ENCODE measurements around the gene OVOL1. TPM values are rescaled to one million over a fixed set of nuclear protein-coding genes. Genes with fewer than 3 reads are reported as not detected.

Gene OVOL1
- total RNA-seq, 6 donors from 2014 or later: under 0.01 to 2.2 (median 0.77) TPM

DNA sequence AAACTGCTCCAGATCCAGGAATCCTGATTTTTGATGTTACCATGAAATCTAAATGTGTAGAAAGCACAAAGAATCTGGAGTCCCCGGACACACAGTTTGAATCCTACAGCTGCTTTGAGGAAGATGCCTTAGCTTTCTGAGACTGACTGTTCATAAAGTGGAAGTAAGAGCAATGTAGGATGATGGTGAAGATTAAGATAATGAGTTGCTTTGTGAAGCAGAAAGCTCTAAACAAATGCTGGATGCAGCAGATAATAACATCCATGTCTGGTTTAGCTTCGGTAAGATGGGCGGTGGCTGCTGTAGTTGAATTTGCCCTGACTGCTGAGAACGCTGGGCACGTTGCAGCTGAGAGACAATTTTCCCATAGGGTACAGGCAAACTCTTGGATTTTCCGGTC is 20.1 kb downstream of the OVOL1 start:
- Histone ChIP-seq H3K27me3 (peaks cover 0 to 6% (median 0%) of the 10 kb centered on the region in 4 donors), H3K4me1 (peaks cover 0 to 5% (median 0%) of the 10 kb centered on the region in 4 donors), H3K4me3 (no peak overlapping the region), H3K9me3 (no peaks in the 10 kb centered on the region), H3K27ac (no peak overlapping the region), H3K36me3 (no peaks in the 10 kb centered on the region)
- TF ChIP-seq, protein P1, sequence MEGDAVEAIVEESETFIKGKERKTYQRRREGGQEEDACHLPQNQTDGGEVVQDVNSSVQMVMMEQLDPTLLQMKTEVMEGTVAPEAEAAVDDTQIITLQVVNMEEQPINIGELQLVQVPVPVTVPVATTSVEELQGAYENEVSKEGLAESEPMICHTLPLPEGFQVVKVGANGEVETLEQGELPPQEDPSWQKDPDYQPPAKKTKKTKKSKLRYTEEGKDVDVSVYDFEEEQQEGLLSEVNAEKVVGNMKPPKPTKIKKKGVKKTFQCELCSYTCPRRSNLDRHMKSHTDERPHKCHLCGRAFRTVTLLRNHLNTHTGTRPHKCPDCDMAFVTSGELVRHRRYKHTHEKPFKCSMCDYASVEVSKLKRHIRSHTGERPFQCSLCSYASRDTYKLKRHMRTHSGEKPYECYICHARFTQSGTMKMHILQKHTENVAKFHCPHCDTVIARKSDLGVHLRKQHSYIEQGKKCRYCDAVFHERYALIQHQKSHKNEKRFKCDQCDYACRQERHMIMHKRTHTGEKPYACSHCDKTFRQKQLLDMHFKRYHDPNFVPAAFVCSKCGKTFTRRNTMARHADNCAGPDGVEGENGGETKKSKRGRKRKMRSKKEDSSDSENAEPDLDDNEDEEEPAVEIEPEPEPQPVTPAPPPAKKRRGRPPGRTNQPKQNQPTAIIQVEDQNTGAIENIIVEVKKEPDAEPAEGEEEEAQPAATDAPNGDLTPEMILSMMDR (IDR thresholded peaks at IDR 0.05): no peak
- TF ChIP-seq POLR2AphosphoS5 (IDR thresholded peaks at IDR 0.05) (no peak), EP300 (IDR thresholded peaks at IDR 0.05) (no peak), POLR2A (IDR thresholded peaks at IDR 0.05) (no peak)
- DNase-seq (no peak), ATAC-seq (ENCODE audit: low FRiP score in 2 of 2) (no peak)
- 59 to 62% methylated on average over 6 of the region's 6 CpGs for WGBS, 2 donors

DNA sequence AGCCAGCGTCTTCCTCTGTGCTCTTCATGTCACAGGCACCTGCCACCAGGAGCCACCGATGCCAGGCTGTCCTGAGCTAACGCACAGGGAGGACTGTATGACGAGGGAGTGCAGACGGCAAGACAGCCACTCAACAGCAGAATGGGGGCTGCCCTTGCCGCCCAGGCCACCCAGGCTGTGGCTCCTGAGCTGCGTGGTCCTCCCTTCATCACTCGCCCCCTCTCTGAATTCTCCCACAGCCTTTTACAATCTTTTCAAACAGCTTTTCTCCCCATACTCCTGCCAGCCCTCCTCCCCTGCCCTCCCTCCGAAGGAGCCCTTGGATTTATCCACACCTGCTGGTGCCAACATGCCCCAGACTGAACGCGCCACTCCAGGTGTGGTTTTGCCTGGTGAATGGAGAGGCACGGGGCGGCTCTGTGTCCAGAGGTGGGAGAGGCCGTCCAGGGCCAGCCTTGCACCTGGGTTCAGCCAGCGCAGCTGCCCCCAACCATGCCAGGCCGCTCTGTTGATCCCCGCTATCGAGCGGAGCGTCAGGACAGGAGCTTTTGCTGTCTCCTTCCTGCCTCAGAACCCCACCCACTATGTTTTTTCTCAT is 22.0 kb downstream of the OVOL1 start:
- 71 to 81% methylated on average over 20 of the region's 20 CpGs for WGBS, 2 donors
- no peak for ATAC-seq (ENCODE audit: low FRiP score in 2 of 2)

DNA sequence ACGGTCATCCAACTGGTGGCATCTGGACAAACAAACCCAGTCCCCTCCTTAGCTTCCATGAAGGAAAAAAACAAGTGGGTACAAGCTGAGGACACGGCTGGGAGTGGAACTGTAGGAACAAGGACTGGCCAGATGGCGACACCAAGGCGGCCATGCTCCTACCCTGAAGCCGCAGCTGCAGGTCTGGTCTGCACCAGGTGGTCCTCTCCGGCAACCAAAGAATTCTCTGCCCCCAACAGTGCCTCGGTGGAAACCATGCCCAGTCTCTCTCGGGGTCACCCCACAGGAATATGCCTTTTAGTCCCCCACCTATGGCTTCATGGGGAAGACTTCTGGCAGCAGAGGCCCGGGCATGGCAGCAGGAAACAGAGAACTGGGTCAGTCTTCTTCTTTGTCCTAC is 22.6 kb downstream of the OVOL1 start:
- H3K9me3 ChIP-seq: no peaks in the 10 kb centered on the region
- ATAC-seq (ENCODE audit: low FRiP score in 2 of 2) (no peak), DNase-seq (no peak)
- H3K4me1 ChIP-seq: peaks cover 0 to 21% (median 10%) of the 10 kb centered on the region in 4 donors
- TF ChIP-seq, protein P1 (IDR thresholded peaks at IDR 0.05): no peak
- TF ChIP-seq EP300 (IDR thresholded peaks at IDR 0.05) (no peak), POLR2AphosphoS5 (IDR thresholded peaks at IDR 0.05) (no peak), POLR2A (IDR thresholded peaks at IDR 0.05) (no peak)
- WGBS, 2 donors: 76 to 81% methylated on average over 8 to 9 of the region's 9 CpGs
- H3K27me3 ChIP-seq: no peaks in the 10 kb centered on the region
- H3K27ac ChIP-seq: no peak overlapping the region
- no peak overlapping the region for H3K4me3 ChIP-seq
- H3K36me3 ChIP-seq: no peaks in the 10 kb centered on the region

More for the DNA sequence above, 22.0 kb downstream of the OVOL1 start:
- no peak overlapping the region for H3K4me3 ChIP-seq
- H3K9me3 ChIP-seq: no peaks in the 10 kb centered on the region
- H3K36me3 ChIP-seq: no peaks in the 10 kb centered on the region
- peaks cover 0 to 4% (median 0%) of the 10 kb centered on the region in 4 donors for H3K27me3 ChIP-seq
- no peak overlapping the region for H3K27ac ChIP-seq
- peak in 1 of 2 donors; percentile 63 for DNase-seq
- TF ChIP-seq EP300 (IDR thresholded peaks at IDR 0.05) (no peak), POLR2AphosphoS5 (IDR thresholded peaks at IDR 0.05) (no peak), POLR2A (IDR thresholded peaks at IDR 0.05) (no peak)
- TF ChIP-seq, protein P1 (IDR thresholded peaks at IDR 0.05): no peak
- H3K4me1 ChIP-seq: peaks cover 0 to 15% (median 8%) of the 10 kb centered on the region in 4 donors

DNA sequence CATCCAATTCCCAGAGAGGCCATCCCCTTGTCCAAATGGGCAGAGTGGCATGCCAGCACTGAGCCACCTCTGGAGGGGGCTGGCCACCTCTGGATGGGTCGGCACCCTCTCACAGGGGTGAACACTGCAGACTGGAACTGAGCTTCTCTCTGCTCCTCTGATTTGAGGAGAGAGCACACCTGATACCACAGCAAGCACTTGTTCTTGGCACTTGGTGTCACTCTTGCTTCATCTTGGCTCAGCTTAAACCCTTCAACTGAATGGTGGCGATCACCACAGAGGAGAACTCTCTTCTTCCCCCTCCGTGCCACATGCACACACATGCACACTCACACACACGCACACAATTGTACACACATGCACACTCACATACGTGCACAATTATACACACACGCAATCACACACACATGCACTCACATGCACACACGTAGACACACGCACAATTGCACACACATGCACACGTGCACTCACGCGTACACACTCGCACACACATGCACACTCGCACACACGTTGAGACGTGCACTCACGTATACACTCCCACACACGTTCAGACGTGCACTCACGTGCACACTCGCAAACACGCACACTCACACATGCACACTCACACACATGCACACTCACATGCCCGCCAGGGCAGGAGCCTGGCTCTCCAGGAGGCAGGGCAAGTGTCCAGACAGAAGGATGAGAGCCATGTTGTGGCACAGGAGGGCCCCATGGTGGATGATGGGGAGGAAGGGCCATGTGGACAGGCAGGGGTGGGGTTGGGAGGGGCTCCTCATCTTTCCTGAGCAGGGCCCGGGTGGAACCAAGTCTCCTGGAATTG is 23.4 kb downstream of the OVOL1 start:
- 83% methylated on average over 22 to 23 of the region's 23 CpGs for WGBS, 2 donors
- Histone ChIP-seq H3K4me1 (peaks cover 0 to 21% (median 10%) of the 10 kb centered on the region in 4 donors), H3K27ac (no peak overlapping the region), H3K9me3 (no peaks in the 10 kb centered on the region), H3K27me3 (no peaks in the 10 kb centered on the region), H3K36me3 (no peaks in the 10 kb centered on the region), H3K4me3 (no peak overlapping the region)
- DNase-seq (no peak), ATAC-seq (ENCODE audit: low FRiP score in 2 of 2) (no peak)
- TF ChIP-seq POLR2AphosphoS5 (IDR thresholded peaks at IDR 0.05) (no peak), POLR2A (IDR thresholded peaks at IDR 0.05) (no peak), EP300 (IDR thresholded peaks at IDR 0.05) (no peak)
- TF ChIP-seq, protein P1 (IDR thresholded peaks at IDR 0.05): no peak

Data from upper lobe of left lung (tissue), 6 donors.